HL-60 (cell line): ENCODE results near the gene KRT12.

Experiments used
- DNase-seq, 2 experiments: peaks; one replicate each; pipeline ENCODE4 v3.0.0-alpha.2; 2010 to 2020; ENCODE audit warnings: low read depth in 1 of 2, low spot score in 1 of 2
- H3K27ac ChIP-seq: fragments of 250-450 bp; sonication (Bioruptor Pico); replicated peaks from 2 replicates; pipeline ENCODE4 v1.5.1; 2020; ENCODE audit warnings: mild to moderate bottlenecking, moderate library complexity
- H3K27me3 ChIP-seq: fragments of 250-450 bp; sonication (Bioruptor Pico); 2 replicates; pipeline ENCODE4 v1.5.1; 2021; ENCODE audit warnings: mild to moderate bottlenecking, moderate library complexity; ENCODE audit not compliant: insufficient read depth, poor library complexity, severe bottlenecking
- H3K4me3 ChIP-seq: replicated peaks from 2 replicates; pipeline ENCODE4 v1.5.1; 2011; ENCODE audit warnings: mild to moderate bottlenecking, control low read depth, low read length; ENCODE audit not compliant: insufficient read depth
- CTCF ChIP-seq: IDR thresholded peaks from one replicate; pipeline ENCODE4 v1.5.1; 2011; ENCODE audit warnings: low read length, control low read depth, inconsistent platforms; ENCODE audit not compliant: insufficient read depth
- GABPA ChIP-seq: IDR thresholded peaks from 2 replicates; pipeline ENCODE4 v1.6.1; 2012; ENCODE audit warnings: low read depth
- POLR2AphosphoS5 ChIP-seq: IDR thresholded peaks from 2 replicates; pipeline ENCODE4 v1.6.1; 2012; ENCODE audit warnings: low read depth
- REST ChIP-seq: IDR thresholded peaks from 2 replicates; pipeline ENCODE4 v1.6.1; 2012; ENCODE audit warnings: low read depth; ENCODE audit not compliant: insufficient replicate concordance
- SPI1 ChIP-seq: IDR thresholded peaks from 2 replicates; pipeline ENCODE4 v1.6.1; 2012; ENCODE audit warnings: low read depth, mild to moderate bottlenecking, borderline replicate concordance

KRT12 gene

GRCh38 chr17:40906613-40907012 is 39.6 kb upstream of the KRT12 start:
- Histone ChIP-seq H3K4me3 (no peak overlapping the region), H3K27ac (no peak overlapping the region), H3K27me3 (no peaks in the 10 kb centered on the region)
- no peak for DNase-seq
- TF ChIP-seq CTCF (no peak), REST (peak; percentile 77), SPI1 (no peak), POLR2AphosphoS5 (no peak), GABPA (no peak)

- Histone ChIP-seq H3K4me3 (no peak overlapping the region), H3K27ac (no peak overlapping the region), H3K27me3 (no peaks in the 10 kb centered on the region)
- no peak for TF ChIP-seq REST
- TF ChIP-seq CTCF: no peak
- TF ChIP-seq SPI1: no peak
- TF ChIP-seq POLR2AphosphoS5: no peak
- no peak for TF ChIP-seq GABPA
- no peak for DNase-seq
Measured at GRCh38 chr17:40905370-40905769, 38.3 kb upstream of the KRT12 start.

GRCh38 chr17:40903129-40903847 is 36.3 kb upstream of the KRT12 start:
- Histone ChIP-seq H3K27me3 (no peaks in the 10 kb centered on the region), H3K4me3 (no peak overlapping the region), H3K27ac (no peak overlapping the region)
- TF ChIP-seq SPI1: no peak
- no peak for TF ChIP-seq GABPA
- no peak for TF ChIP-seq REST
- no peak for TF ChIP-seq CTCF
- TF ChIP-seq POLR2AphosphoS5: no peak
- peak in 1 of 2 experiments; percentile 18 for DNase-seq
